GM12878 (cell line): ENCODE results near the gene S1PR3. TPM values are rescaled to one million over a fixed set of nuclear protein-coding genes. Genes with fewer than 3 reads are reported as not detected.

Source experiments
- ATAC-seq: fragments of 200-7000 bp; cut with Tn5 transposase; 3 replicates; pipeline ENCODE4 v1.9.1; 2020; ENCODE audit warnings: mild to moderate bottlenecking, moderate library complexity
- BruUV-seq: library from RNA; stranded (reverse); fragments of 400-500 nt; replicated peaks from 2 replicates; lab custom pipeline; 2021; lab: Mats Ljungman, UMichigan
- CTCF ChIA-PET: fragments of 300-600 bp; sonication (Branson Sonifier 250); formaldehyde crosslinking; extraction: SDS; loops from one replicate; lab custom pipeline; 2021; ENCODE audit warnings: inconsistent platforms; lab: Yijun Ruan, JAX
- POLR2A ChIA-PET: fragments of 350-600 bp; formaldehyde crosslinking; extraction: SDS; loops from one replicate; lab custom pipeline; 2021; ENCODE audit warnings: inconsistent platforms; lab: Charles Lee
- RAD21 ChIA-PET: fragments of 300-600 bp; sonication (Branson Sonifier 250); formaldehyde crosslinking; loops from one replicate; lab custom pipeline; 2023; ENCODE audit warnings: antibody characterized with exemption; ENCODE audit not compliant: unreplicated experiment; lab: Charles Lee
- SMC1A ChIA-PET: fragments of 300-600 bp; sonication (Branson Sonifier 250); formaldehyde crosslinking; loops from one replicate; lab custom pipeline; 2023; ENCODE audit not compliant: unreplicated experiment, uncharacterized antibody; lab: Charles Lee
- DNase-seq: peaks from one replicate; pipeline ENCODE4 v3.0.0-alpha.2; 2011; ENCODE audit warnings: low read depth, low spot score
- FAIRE-seq: peaks from 3 replicates; lab custom pipeline; 2011; peaks lifted over from hg19 to GRCh38; lab: Jason Lieb, UNC
- H2AFZ ChIP-seq: 2 replicates; pipeline ENCODE4 v1.6.0; 2011; ENCODE audit warnings: low read depth, low read length, control low read depth; ENCODE audit not compliant: control insufficient read depth
- H3K27ac ChIP-seq: 2 replicates; pipeline ENCODE4 v1.5.1; 2011; ENCODE audit warnings: control low read depth; ENCODE audit not compliant: control insufficient read depth, insufficient read depth
- H3K27me3 ChIP-seq, 2 experiments: replicated peaks in 1 of 2; 2 replicates each; pipeline versions ENCODE4 v1.6.0 to v1.6.1; 2011; ENCODE audit warnings: low read length in 1 of 2; ENCODE audit not compliant: control insufficient read depth in 2 of 2, insufficient read depth in 2 of 2
- H3K36me3 ChIP-seq, 2 experiments: 2 replicates each; pipeline ENCODE4 v1.5.1; 2011; ENCODE audit warnings: low read length in 1 of 2; ENCODE audit not compliant: control insufficient read depth in 2 of 2, insufficient read depth in 2 of 2
- H3K4me1 ChIP-seq: 2 replicates; pipeline ENCODE4 v1.6.1; 2011; ENCODE audit warnings: mild to moderate bottlenecking, low read length, moderate library complexity, mixed read lengths; ENCODE audit not compliant: control insufficient read depth, insufficient read depth
- H3K4me2 ChIP-seq: 2 replicates; pipeline ENCODE4 v1.6.0; 2011; ENCODE audit warnings: control low read depth; ENCODE audit not compliant: control insufficient read depth, insufficient read depth
- H3K4me3 ChIP-seq: fragments of 200-600 bp; sonication (generic); 2 replicates; pipeline ENCODE4 v1.5.1; 2016
- H3K79me2 ChIP-seq: 2 replicates; pipeline ENCODE4 v1.6.0; 2011; ENCODE audit warnings: low read length; ENCODE audit not compliant: control insufficient read depth, insufficient read depth
- H3K9ac ChIP-seq: 2 replicates; pipeline ENCODE4 v1.8.0; 2011; ENCODE audit warnings: low read length, control low read depth, mixed read lengths; ENCODE audit not compliant: control insufficient read depth, insufficient read depth
- H3K9me3 ChIP-seq: replicated peaks from 3 replicates; pipeline ENCODE4 v1.5.1; 2011; ENCODE audit warnings: mild to moderate bottlenecking, low read length; ENCODE audit not compliant: control insufficient read depth, insufficient read depth
- H4K20me1 ChIP-seq: 2 replicates; pipeline ENCODE4 v1.6.0; 2011; ENCODE audit not compliant: control insufficient read depth, insufficient read depth
- GABPA ChIP-seq: IDR thresholded peaks from 2 replicates; pipeline ENCODE4 v1.6.1; 2014; ENCODE audit warnings: antibody characterized with exemption, low read depth, mild to moderate bottlenecking, inconsistent platforms
- KLF5 ChIP-seq: fragments of 450-650 bp; IDR thresholded peaks from 2 replicates; pipeline ENCODE4 v1.6.1; 2014; ENCODE audit warnings: mild to moderate bottlenecking; ENCODE audit not compliant: partially characterized antibody
- PAX5 ChIP-seq: IDR thresholded peaks from 2 replicates; pipeline ENCODE4 v1.6.1; 2011; ENCODE audit warnings: low read depth, low read length, borderline replicate concordance
- RFX5 ChIP-seq: IDR thresholded peaks from 2 replicates; pipeline ENCODE4 v1.6.1; 2011; ENCODE audit warnings: low read depth, low read length, improper control_type of control experiment
- SREBF1 ChIP-seq: IDR thresholded peaks from 2 replicates; pipeline ENCODE4 v1.6.1; 2012; ENCODE audit warnings: mild to moderate bottlenecking, low read length
- WGBS: methylation state at CpG from one replicate; pipeline ENCODE4 v1.1.6; 2016; ENCODE audit warnings: low lambda C conversion rate; ENCODE audit not compliant: insufficient replicate concordance, insufficient coverage; ENCODE audit errors: missing lambda C conversion rate; 5-methylcytosine and 5-hydroxymethylcytosine counted together
- in situ Hi-C: fragments of 300-500 bp; cut with MboI; formaldehyde crosslinking; loops from 9 replicates; pipeline ENCODE4 v1.14.3; 2018; ENCODE audit warnings: mixed read lengths
- intact Hi-C: fragments of 100-400 bp; cut with micrococcal nuclease; formaldehyde crosslinking; loops from one replicate; pipeline ENCODE4 v1.14.2; 2022; ENCODE audit not compliant: unreplicated experiment
- polyA plus RNA-seq, 11 experiments: library from polyadenylated mRNA; depleted of rRNA in 4 of 11; unstranded in 6 of 11; stranded (reverse) in 5 of 11; fragments of >200 nt; fragmentation: Nextera tagmentation in 4 of 11; fragmentation: Illumina TruSeq in 1 of 11; extraction: Ambion mirVana in 4 of 11; extraction: Trizol in 1 of 11; gene quantifications; 1 replicate in 1 of 11; 2 replicates in 10 of 11; pipeline versions ENCODE4 v1.2.1 to v1.2.3, GENCODE V29; 2011 to 2016; ENCODE audit warnings: inconsistent platforms in 2 of 11, missing spikeins in 2 of 11, low read depth in 1 of 11
- total RNA-seq, 4 experiments: library from RNA; depleted of rRNA in 3 of 4; stranded (reverse); fragments of >200 nt in 3 of 4; fragmentation: Illumina TruSeq in 1 of 4; extraction: Trizol in 1 of 4; gene quantifications; 2 replicates each; pipeline versions ENCODE4 v1.2.1 to v1.2.3, GENCODE V29; 2013 to 2021
- TF ChIP-seq, protein P1 (sequence below): IDR thresholded peaks from 2 replicates; pipeline ENCODE4 v1.6.1; 2012; ENCODE audit warnings: low read length, inconsistent platforms
- TF ChIP-seq, protein P2 (sequence below): fragments of 450-650 bp; IDR thresholded peaks from 2 replicates; pipeline ENCODE4 v1.6.1; 2017; ENCODE audit warnings: mild to moderate bottlenecking, moderate library complexity

Gene S1PR3
- total and polyA plus RNA-seq, 10 of the 15 experiments (the other 5 are each of a cell fraction or from before 2014, with no cell fraction given): 0.01 to 0.18 (median 0.01) TPM; not detected in 7

DNA sequence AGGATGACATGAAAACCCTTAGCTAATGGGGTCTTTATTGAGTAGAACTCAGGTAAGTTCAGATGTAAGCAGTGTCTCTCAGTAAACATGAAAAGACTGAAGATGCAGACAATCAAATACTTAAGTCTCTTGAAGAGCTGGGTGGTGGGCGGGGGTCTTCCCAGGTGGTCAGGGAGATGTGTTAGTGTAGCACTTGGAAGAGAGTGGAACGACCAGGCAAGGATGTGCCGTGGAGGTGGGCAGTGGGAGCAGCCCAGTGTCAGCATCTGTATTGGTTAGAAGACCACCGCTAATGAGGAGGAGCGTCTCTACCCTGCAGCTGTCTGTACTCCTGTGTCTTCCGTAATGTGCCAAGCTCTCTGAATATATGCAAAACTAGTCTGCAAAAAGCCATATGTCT is 4.4 kb downstream of the S1PR3 start:
- WGBS: 38% methylated on average over 6 of the region's 6 CpGs
- no peak for FAIRE-seq
- SMC1A ChIA-PET: interaction anchor here (0.6 kb wide), 1 partner anchor 397 kb away, joined by 3 read pairs; no protein-coding TSS in a partner anchor

DNA sequence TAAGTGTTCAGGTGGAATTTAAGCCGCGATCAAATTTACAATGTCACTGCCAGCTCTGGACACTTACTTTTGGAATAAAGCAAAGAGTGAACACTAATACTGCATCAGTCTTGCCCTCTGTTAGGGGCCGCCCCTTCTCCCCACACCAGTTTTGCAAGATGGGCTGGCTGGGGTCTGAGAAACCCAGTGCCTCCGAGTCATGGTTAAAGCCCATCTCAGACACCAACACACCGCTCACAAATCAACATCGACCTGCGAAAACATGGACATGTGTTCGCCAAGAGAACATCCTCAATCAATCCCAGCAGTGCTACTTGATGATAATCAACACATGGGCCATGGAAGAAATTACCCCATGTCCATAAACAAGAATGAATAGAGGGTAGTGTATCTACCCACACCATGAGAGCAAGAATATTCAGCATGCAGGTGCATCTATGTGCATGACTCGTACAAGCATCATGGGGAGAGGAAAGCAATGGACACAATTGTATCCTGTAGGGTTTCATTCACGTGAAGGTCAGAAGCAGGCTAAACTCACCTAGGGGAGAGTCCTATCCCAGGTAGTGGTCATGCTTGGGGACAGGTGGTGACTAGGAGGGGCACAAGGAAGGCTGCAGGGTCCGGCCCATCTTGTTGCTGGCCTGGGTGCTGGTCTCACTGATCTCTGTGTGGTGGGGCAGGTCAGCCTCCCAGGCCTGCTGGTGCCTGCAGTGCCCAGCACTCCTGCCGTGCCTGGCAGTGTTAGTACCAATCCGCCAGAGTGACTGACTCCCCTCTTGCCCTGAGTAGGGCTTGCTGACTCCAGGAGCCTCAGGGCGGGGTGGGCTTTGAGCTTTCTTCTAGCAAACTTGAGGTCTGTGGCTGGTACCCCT is 5.0 kb downstream of the S1PR3 start:
- no peaks in the 10 kb centered on the region for H4K20me1 ChIP-seq
- no peak overlapping the region for H3K4me3 ChIP-seq
- H3K4me2 ChIP-seq: no peak overlapping the region
- no peak for DNase-seq
- ChIA-PET POLR2A (no interaction called here), SMC1A (no interaction called here), CTCF (no interaction called here), RAD21 (no interaction called here)
- FAIRE-seq: no peak
- no TSS peak for BruUV-seq
- no peak for ATAC-seq
- H3K4me1 ChIP-seq: no peaks in the 10 kb centered on the region
- peaks cover 0 to 3% of the 10 kb centered on the region in 2 experiments; a peak in 2 of 4 replicates for H3K27me3 ChIP-seq
- in situ Hi-C loops: no loop called here
- intact Hi-C loops: loop anchor here (10.0 kb wide), 1 partner anchor 1041 kb away; a partner anchor contains a TSS
- no peaks in the 10 kb centered on the region for H3K9me3 ChIP-seq
- no peaks in the 10 kb centered on the region for H3K36me3 ChIP-seq
- no peak overlapping the region for H3K27ac ChIP-seq
- H3K9ac ChIP-seq: no peak overlapping the region
- H2AFZ ChIP-seq: no peak overlapping the region
- WGBS: 41% methylated on average over 14 of the region's 14 CpGs
- H3K79me2 ChIP-seq: no peaks in the 10 kb centered on the region
- TF ChIP-seq SREBF1 (no peak), PAX5 (no peak), KLF5 (no peak), GABPA (no peak)
- TF ChIP-seq, protein P1, sequence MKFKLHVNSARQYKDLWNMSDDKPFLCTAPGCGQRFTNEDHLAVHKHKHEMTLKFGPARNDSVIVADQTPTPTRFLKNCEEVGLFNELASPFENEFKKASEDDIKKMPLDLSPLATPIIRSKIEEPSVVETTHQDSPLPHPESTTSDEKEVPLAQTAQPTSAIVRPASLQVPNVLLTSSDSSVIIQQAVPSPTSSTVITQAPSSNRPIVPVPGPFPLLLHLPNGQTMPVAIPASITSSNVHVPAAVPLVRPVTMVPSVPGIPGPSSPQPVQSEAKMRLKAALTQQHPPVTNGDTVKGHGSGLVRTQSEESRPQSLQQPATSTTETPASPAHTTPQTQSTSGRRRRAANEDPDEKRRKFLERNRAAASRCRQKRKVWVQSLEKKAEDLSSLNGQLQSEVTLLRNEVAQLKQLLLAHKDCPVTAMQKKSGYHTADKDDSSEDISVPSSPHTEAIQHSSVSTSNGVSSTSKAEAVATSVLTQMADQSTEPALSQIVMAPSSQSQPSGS: no peak
- TF ChIP-seq, protein P2, sequence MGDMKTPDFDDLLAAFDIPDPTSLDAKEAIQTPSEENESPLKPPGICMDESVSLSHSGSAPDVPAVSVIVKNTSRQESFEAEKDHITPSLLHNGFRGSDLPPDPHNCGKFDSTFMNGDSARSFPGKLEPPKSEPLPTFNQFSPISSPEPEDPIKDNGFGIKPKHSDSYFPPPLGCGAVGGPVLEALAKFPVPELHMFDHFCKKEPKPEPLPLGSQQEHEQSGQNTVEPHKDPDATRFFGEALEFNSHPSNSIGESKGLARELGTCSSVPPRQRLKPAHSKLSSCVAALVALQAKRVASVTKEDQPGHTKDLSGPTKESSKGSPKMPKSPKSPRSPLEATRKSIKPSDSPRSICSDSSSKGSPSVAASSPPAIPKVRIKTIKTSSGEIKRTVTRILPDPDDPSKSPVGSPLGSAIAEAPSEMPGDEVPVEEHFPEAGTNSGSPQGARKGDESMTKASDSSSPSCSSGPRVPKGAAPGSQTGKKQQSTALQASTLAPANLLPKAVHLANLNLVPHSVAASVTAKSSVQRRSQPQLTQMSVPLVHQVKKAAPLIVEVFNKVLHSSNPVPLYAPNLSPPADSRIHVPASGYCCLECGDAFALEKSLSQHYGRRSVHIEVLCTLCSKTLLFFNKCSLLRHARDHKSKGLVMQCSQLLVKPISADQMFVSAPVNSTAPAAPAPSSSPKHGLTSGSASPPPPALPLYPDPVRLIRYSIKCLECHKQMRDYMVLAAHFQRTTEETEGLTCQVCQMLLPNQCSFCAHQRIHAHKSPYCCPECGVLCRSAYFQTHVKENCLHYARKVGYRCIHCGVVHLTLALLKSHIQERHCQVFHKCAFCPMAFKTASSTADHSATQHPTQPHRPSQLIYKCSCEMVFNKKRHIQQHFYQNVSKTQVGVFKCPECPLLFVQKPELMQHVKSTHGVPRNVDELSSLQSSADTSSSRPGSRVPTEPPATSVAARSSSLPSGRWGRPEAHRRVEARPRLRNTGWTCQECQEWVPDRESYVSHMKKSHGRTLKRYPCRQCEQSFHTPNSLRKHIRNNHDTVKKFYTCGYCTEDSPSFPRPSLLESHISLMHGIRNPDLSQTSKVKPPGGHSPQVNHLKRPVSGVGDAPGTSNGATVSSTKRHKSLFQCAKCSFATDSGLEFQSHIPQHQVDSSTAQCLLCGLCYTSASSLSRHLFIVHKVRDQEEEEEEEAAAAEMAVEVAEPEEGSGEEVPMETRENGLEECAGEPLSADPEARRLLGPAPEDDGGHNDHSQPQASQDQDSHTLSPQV: no peak

More for the DNA sequence above, 4.4 kb downstream of the S1PR3 start:
- Histone ChIP-seq H3K4me1 (no peaks in the 10 kb centered on the region), H3K79me2 (no peaks in the 10 kb centered on the region), H3K36me3 (no peaks in the 10 kb centered on the region), H3K4me2 (no peak overlapping the region), H3K27ac (no peak overlapping the region), H3K9me3 (no peaks in the 10 kb centered on the region), H3K9ac (no peak overlapping the region), H3K4me3 (no peak overlapping the region), H4K20me1 (no peaks in the 10 kb centered on the region), H3K27me3 (peaks cover 0 to 3% of the 10 kb centered on the region in 2 experiments; a peak in 2 of 4 replicates), H2AFZ (no peak overlapping the region)
- ChIA-PET CTCF (no interaction called here), RAD21 (interaction anchor here (0.5 kb wide), 1 partner anchor 641 kb away, joined by 3 read pairs; no protein-coding TSS in a partner anchor), POLR2A (no interaction called here)
- no peak for DNase-seq
- in situ Hi-C loops (no loop called here), intact Hi-C loops (loop anchor here (10.0 kb wide), 1 partner anchor 1041 kb away; a partner anchor contains a TSS)
- ATAC-seq: no peak
- no peak for TF ChIP-seq RFX5
- no TSS peak for BruUV-seq
